Measurements from ENCODE around the gene CLMP.

The CLMP gene

GRCh38 chr11:123129920-123130319, 65.1 kb downstream of the CLMP start:
- TF ChIP-seq MYNN (tag by site-specific recombination; IDR thresholded peaks at IDR 0.05; ENCODE audit: borderline replicate concordance), result no peak
- Histone ChIP-seq H3K4me1 (ENCODE audit: control insufficient read depth, insufficient read depth, low read length) (no peaks in the 10 kb centered on the region), H3K27ac (ENCODE audit: extremely low read depth, low read depth, low read length) (no peak overlapping the region), H3K4me3 (ENCODE audit: low read depth, low read length) (no peak overlapping the region), H3K9me3 (ENCODE audit: control insufficient read depth, insufficient read depth, low read depth, low read length) (no peaks in the 10 kb centered on the region), H3K36me3 (ENCODE audit: control insufficient read depth in 2 of 2, insufficient read depth in 1 of 2, low read length in 2 of 2) (no peaks in the 10 kb centered on the region)
- ChIA-PET POLR2A (no interaction called here), CTCF (no interaction called here)

GRCh38 chr11:123125169-123125568, 69.9 kb downstream of the CLMP start:
- no peak overlapping the region for H3K4me3 ChIP-seq (ENCODE audit: low read depth, low read length)
- POLR2A ChIA-PET, result interaction anchor here (0.7 kb wide), 1 partner anchor 19 kb away, joined by 3 read pairs; no protein-coding TSS in a partner anchor
- H3K9me3 ChIP-seq (ENCODE audit: control insufficient read depth, insufficient read depth, low read depth, low read length), result no peaks in the 10 kb centered on the region
- CTCF ChIA-PET, result interaction anchor here (0.6 kb wide), 1 partner anchor 23 kb away, joined by 3 read pairs; no protein-coding TSS in a partner anchor
- H3K36me3 ChIP-seq (ENCODE audit: control insufficient read depth in 2 of 2, insufficient read depth in 1 of 2, low read length in 2 of 2), result no peaks in the 10 kb centered on the region
- no peaks in the 10 kb centered on the region for H3K4me1 ChIP-seq (ENCODE audit: control insufficient read depth, insufficient read depth, low read length)
- TF ChIP-seq ZNF621 (tag by site-specific recombination; IDR thresholded peaks at IDR 0.05) (no peak), ZNF639 (tag by site-specific recombination; IDR thresholded peaks at IDR 0.05) (no peak), ZNF23 (tag by site-specific recombination; IDR thresholded peaks at IDR 0.05; ENCODE audit: borderline replicate concordance) (no peak), ZNF146 (tag by site-specific recombination; IDR thresholded peaks at IDR 0.05) (no peak), ZNF645 (tag by site-specific recombination; IDR thresholded peaks at IDR 0.05) (no peak), PBX3 (CRISPR knock-in tag; IDR thresholded peaks at IDR 0.05) (no peak), ZBTB11 (tag by site-specific recombination; conservative IDR thresholded peaks at IDR 0.05; ENCODE audit: low read depth) (no peak), PRDM1 (tag by site-specific recombination; IDR thresholded peaks at IDR 0.05) (no peak), PRDM6 (tag by site-specific recombination; IDR thresholded peaks at IDR 0.05) (no peak), ZNF239 (tag by site-specific recombination; IDR thresholded peaks at IDR 0.05) (no peak), ZNF777 (tag by site-specific recombination; IDR thresholded peaks at IDR 0.05; ENCODE audit: borderline replicate concordance) (no peak), ZNF37A (tag by site-specific recombination; IDR thresholded peaks at IDR 0.05) (no peak), KLF1 (tag by site-specific recombination; IDR thresholded peaks at IDR 0.05) (no peak), KLF8 (tag by site-specific recombination; IDR thresholded peaks at IDR 0.05) (no peak), ZNF221 (tag by site-specific recombination; IDR thresholded peaks at IDR 0.05; ENCODE audit: borderline replicate concordance) (no peak), ZNF514 (tag by site-specific recombination; IDR thresholded peaks at IDR 0.05) (no peak), ZNF704 (tag by site-specific recombination; IDR thresholded peaks at IDR 0.05) (no peak), PRDM2 (tag by site-specific recombination; IDR thresholded peaks at IDR 0.05; ENCODE audit: borderline replicate concordance) (no peak)
- no peak overlapping the region for H3K27ac ChIP-seq (ENCODE audit: extremely low read depth, low read depth, low read length)
